Measurements from ENCODE around the gene SLC22A4.

DNA sequence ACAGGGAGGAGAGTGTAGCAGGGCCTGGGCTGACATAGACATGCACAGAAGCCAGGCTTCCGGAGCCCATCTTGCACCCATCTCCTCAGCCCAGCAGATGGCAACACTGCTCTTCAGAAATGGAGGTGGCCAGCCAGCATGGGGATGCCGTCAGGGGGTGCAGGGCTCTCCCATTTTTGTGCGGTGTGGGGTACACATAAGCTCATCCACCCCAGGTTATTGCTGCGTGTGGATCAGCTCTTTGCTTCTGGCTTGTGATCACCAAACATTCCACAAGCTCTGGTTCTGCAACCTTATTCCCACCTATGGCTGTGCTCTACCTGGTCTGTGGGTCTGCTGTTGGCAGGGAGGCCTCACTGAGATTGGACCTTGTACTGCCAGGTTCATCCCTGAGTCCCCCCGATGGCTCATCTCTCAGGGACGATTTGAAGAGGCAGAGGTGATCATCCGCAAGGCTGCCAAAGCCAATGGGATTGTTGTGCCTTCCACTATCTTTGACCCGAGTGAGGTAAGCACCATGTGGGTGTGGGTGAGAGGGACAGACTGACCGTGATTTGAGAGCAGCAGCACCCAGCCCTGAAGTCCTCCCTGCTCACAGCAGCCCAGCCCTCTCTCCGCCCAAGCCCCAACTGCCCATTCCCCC lies 92.6 kb downstream of the SLC22A4 start:
- TF ChIP-seq JUND (IDR thresholded peaks at IDR 0.05) (no peak), TAF1 (conservative IDR thresholded peaks at IDR 0.05) (no peak), EGR1 (IDR thresholded peaks at IDR 0.05; ENCODE audit: low read depth in 2 of 2) (no peak), HNF4A (conservative IDR thresholded peaks at IDR 0.05) (peak; percentile 58 to 61), SP1 (IDR thresholded peaks at IDR 0.05) (no peak), NR2F2 (IDR thresholded peaks at IDR 0.05) (no peak), YY1 (IDR thresholded peaks at IDR 0.05) (peak; percentile 35)
- TF ChIP-seq, protein P1, sequence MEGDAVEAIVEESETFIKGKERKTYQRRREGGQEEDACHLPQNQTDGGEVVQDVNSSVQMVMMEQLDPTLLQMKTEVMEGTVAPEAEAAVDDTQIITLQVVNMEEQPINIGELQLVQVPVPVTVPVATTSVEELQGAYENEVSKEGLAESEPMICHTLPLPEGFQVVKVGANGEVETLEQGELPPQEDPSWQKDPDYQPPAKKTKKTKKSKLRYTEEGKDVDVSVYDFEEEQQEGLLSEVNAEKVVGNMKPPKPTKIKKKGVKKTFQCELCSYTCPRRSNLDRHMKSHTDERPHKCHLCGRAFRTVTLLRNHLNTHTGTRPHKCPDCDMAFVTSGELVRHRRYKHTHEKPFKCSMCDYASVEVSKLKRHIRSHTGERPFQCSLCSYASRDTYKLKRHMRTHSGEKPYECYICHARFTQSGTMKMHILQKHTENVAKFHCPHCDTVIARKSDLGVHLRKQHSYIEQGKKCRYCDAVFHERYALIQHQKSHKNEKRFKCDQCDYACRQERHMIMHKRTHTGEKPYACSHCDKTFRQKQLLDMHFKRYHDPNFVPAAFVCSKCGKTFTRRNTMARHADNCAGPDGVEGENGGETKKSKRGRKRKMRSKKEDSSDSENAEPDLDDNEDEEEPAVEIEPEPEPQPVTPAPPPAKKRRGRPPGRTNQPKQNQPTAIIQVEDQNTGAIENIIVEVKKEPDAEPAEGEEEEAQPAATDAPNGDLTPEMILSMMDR (IDR thresholded peaks at IDR 0.05; ENCODE audit: low read depth, low read length, missing input control): peak; percentile 94
- TF ChIP-seq, protein P2, sequence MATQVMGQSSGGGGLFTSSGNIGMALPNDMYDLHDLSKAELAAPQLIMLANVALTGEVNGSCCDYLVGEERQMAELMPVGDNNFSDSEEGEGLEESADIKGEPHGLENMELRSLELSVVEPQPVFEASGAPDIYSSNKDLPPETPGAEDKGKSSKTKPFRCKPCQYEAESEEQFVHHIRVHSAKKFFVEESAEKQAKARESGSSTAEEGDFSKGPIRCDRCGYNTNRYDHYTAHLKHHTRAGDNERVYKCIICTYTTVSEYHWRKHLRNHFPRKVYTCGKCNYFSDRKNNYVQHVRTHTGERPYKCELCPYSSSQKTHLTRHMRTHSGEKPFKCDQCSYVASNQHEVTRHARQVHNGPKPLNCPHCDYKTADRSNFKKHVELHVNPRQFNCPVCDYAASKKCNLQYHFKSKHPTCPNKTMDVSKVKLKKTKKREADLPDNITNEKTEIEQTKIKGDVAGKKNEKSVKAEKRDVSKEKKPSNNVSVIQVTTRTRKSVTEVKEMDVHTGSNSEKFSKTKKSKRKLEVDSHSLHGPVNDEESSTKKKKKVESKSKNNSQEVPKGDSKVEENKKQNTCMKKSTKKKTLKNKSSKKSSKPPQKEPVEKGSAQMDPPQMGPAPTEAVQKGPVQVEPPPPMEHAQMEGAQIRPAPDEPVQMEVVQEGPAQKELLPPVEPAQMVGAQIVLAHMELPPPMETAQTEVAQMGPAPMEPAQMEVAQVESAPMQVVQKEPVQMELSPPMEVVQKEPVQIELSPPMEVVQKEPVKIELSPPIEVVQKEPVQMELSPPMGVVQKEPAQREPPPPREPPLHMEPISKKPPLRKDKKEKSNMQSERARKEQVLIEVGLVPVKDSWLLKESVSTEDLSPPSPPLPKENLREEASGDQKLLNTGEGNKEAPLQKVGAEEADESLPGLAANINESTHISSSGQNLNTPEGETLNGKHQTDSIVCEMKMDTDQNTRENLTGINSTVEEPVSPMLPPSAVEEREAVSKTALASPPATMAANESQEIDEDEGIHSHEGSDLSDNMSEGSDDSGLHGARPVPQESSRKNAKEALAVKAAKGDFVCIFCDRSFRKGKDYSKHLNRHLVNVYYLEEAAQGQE (IDR thresholded peaks at IDR 0.05): no peak
- TF ChIP-seq, protein P3, sequence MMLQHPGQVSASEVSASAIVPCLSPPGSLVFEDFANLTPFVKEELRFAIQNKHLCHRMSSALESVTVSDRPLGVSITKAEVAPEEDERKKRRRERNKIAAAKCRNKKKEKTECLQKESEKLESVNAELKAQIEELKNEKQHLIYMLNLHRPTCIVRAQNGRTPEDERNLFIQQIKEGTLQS (IDR thresholded peaks at IDR 0.05): no peak
- TF ChIP-seq, protein P4, sequence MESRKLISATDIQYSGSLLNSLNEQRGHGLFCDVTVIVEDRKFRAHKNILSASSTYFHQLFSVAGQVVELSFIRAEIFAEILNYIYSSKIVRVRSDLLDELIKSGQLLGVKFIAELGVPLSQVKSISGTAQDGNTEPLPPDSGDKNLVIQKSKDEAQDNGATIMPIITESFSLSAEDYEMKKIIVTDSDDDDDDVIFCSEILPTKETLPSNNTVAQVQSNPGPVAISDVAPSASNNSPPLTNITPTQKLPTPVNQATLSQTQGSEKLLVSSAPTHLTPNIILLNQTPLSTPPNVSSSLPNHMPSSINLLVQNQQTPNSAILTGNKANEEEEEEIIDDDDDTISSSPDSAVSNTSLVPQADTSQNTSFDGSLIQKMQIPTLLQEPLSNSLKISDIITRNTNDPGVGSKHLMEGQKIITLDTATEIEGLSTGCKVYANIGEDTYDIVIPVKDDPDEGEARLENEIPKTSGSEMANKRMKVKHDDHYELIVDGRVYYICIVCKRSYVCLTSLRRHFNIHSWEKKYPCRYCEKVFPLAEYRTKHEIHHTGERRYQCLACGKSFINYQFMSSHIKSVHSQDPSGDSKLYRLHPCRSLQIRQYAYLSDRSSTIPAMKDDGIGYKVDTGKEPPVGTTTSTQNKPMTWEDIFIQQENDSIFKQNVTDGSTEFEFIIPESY (IDR thresholded peaks at IDR 0.05): no peak
